ENCODE measurements around the gene RAB4A.

DNA sequence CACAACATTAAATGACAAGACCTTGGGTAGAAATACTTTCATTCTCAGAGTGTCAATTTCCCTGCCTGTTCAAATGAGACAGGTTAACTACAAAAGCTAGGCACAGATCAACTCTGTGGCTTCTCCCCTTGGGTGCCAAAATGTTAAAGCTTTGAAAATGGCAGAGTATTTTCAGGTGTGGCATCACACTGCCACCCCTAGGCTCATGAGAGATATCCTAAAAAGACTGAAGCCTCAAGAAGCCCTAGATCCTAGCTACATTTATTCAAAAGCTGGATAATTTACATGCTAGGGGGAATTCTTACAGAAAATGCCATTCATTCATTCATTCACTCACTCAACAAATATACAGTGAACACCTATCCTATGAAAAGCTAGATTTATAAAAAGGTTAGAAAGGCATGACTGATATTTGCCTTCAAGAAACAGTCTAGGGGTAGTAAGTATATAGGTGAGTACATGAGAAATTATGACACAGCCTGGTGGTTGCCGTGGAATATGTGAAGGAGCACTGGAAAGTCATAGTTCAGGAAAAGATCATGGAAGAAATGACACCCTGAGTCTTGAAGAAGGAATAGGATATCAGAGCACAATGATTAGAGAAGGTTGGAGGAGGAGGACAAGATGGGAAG is 15.9 kb upstream of the RAB4A start:
- TF ChIP-seq, protein P1, sequence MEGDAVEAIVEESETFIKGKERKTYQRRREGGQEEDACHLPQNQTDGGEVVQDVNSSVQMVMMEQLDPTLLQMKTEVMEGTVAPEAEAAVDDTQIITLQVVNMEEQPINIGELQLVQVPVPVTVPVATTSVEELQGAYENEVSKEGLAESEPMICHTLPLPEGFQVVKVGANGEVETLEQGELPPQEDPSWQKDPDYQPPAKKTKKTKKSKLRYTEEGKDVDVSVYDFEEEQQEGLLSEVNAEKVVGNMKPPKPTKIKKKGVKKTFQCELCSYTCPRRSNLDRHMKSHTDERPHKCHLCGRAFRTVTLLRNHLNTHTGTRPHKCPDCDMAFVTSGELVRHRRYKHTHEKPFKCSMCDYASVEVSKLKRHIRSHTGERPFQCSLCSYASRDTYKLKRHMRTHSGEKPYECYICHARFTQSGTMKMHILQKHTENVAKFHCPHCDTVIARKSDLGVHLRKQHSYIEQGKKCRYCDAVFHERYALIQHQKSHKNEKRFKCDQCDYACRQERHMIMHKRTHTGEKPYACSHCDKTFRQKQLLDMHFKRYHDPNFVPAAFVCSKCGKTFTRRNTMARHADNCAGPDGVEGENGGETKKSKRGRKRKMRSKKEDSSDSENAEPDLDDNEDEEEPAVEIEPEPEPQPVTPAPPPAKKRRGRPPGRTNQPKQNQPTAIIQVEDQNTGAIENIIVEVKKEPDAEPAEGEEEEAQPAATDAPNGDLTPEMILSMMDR (IDR thresholded peaks at IDR 0.05; ENCODE audit: insufficient read depth, low read length, poor library complexity, severe bottlenecking): no peak
- TF ChIP-seq EZH2phosphoT487 (conservative IDR thresholded peaks at IDR 0.05; ENCODE audit: low read length): no peak

All from SU-DHL-6 (cell line).